ENCODE measurements around the gene TMEM9.
A peak's percentile ranks its signal among the peaks of the same experiment; 100 is the strongest.

Gene TMEM9

GRCh38 chr1:201171063-201172036 is 17.1 kb upstream of the TMEM9 start (continued):
- peak; percentile 88 for TF ChIP-seq KLF17 (tag by site-specific recombination; IDR thresholded peaks at IDR 0.05)
- peak; percentile 46; the same call in 1 of the 2 replicates for TF ChIP-seq ZBTB44 (tag by site-specific recombination; IDR thresholded peaks at IDR 0.05)
- no peak for TF ChIP-seq ZSCAN18 (tag by site-specific recombination; IDR thresholded peaks at IDR 0.05)
- TF ChIP-seq ZSCAN4 (tag by site-specific recombination; IDR thresholded peaks at IDR 0.05), result peak; percentile 25
- no peak for TF ChIP-seq ZNF214 (tag by site-specific recombination; IDR thresholded peaks at IDR 0.05; ENCODE audit: borderline replicate concordance)
- TF ChIP-seq ZNF549 (tag by site-specific recombination; IDR thresholded peaks at IDR 0.05), result no peak
- TF ChIP-seq SCRT1 (tag by site-specific recombination; IDR thresholded peaks at IDR 0.05; ENCODE audit: borderline replicate concordance), result peak; percentile 76
- TF ChIP-seq ZNF558 (tag by site-specific recombination; IDR thresholded peaks at IDR 0.05), result peak; percentile 91
- TF ChIP-seq ZNF629 (tag by site-specific recombination; IDR thresholded peaks at IDR 0.05), result peak; percentile 98
- TF ChIP-seq ZNF707 (tag by site-specific recombination; IDR thresholded peaks at IDR 0.05), result no peak
- TF ChIP-seq KLF16 (tag by site-specific recombination; IDR thresholded peaks at IDR 0.05), result peak; percentile 27; the same call in 1 of the 2 replicates
- no peak for TF ChIP-seq ZNF121 (tag by site-specific recombination; IDR thresholded peaks at IDR 0.05)
- TF ChIP-seq ZBTB20 (tag by site-specific recombination; IDR thresholded peaks at IDR 0.05), result peak; percentile 88; the same call in 1 of the 2 replicates
- TF ChIP-seq ZXDB (tag by site-specific recombination; IDR thresholded peaks at IDR 0.05), result peak; percentile 23; the same call in 1 of the 2 replicates
- no peak for TF ChIP-seq ZFP3 (tag by site-specific recombination; IDR thresholded peaks at IDR 0.05; ENCODE audit: low read depth)
- TF ChIP-seq ZFP37 (tag by site-specific recombination; IDR thresholded peaks at IDR 0.05), result 0 out of 2 replicates have a peak, but pooled peaks have one; percentile 19
- peak; percentile 78 for TF ChIP-seq ZBTB6 (tag by site-specific recombination; IDR thresholded peaks at IDR 0.05)
- no peak for TF ChIP-seq PRDM2 (tag by site-specific recombination; IDR thresholded peaks at IDR 0.05; ENCODE audit: borderline replicate concordance)
- TF ChIP-seq ZBTB49 (tag by site-specific recombination; IDR thresholded peaks at IDR 0.05; ENCODE audit: low read depth), result no peak
- peak; percentile 68; the same call in 1 of the 2 replicates for TF ChIP-seq ZNF423 (tag by site-specific recombination; IDR thresholded peaks at IDR 0.05)
- no peak for TF ChIP-seq ZNF585B (tag by site-specific recombination; IDR thresholded peaks at IDR 0.05)
- TF ChIP-seq ZNF302 (tag by site-specific recombination; IDR thresholded peaks at IDR 0.05; ENCODE audit: low read depth), result no peak
- peak; percentile 92 for TF ChIP-seq ZNF341 (tag by site-specific recombination; IDR thresholded peaks at IDR 0.05; ENCODE audit: low read depth)

All from HEK293 (cell line).